Measurements from ENCODE around the gene CACNA2D1.

The CACNA2D1 gene

DNA sequence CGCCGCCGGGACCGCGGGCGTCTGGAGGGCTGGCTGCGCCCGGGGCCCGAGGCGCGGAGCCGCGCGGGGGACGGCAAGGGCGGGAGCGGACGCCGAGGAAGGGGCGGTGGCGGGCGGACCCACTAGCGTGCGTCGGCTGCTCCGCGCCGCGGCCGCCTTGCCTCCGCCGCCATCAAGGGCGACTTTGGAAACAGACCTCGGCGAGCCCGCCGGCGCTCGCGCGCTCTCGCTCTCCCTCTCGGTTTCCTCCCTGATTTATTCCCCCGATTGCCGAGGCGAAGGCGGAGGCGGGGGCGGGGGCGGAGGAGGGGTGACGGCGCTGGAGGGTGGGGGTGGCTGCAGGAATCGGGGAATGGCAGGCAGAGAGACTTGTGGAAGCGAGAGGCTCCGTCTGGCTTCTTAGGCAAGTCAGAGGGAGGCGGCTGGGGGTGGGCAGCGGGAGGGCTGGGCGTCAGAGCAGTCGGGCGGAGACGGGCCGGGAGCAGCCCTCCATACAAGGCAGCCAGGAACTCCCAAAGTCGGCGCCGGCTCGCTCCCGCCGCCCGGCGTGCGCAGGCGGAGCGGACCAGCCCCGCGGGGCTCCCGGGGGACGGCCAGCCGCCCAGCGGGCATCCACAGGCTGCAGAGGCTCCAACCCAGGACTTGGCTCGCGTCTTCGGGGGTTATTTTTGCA lies at the start of gene CACNA2D1:
Gene CACNA2D1 (minus strand): TSS at position 231 of the 673 bp plus-strand sequence.
- DNase-seq (ENCODE audit: low read depth): peak; percentile 86

DNA sequence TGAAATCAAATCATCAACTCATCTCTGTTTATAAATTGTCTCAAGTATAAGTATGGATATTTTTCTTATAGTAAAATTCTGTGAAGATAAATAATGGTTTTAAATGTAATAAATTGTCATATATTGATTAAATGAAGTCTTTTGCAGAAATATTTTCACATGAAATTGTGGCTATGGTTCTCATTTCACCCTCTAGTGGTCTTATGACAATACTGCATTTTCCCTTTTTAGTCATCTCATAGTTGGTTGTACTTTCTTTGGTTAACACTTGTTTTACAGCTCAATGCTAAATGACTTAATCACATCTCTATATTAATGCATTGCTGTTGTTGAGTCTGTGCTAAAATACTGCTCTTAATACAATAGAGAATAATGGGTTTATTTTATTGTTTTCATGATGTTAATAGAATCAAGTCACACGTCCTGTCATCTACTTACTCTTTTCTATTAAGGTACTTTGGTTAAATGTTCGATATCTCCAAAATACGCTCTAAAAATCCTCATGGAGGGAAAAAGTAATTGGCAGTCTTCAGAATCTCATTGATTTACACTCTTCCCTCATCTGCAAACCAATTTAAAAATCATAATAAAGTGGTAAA lies 38.0 kb upstream of the CACNA2D1 start:
- DNase-seq (ENCODE audit: low read depth): peak; percentile 20

DNA sequence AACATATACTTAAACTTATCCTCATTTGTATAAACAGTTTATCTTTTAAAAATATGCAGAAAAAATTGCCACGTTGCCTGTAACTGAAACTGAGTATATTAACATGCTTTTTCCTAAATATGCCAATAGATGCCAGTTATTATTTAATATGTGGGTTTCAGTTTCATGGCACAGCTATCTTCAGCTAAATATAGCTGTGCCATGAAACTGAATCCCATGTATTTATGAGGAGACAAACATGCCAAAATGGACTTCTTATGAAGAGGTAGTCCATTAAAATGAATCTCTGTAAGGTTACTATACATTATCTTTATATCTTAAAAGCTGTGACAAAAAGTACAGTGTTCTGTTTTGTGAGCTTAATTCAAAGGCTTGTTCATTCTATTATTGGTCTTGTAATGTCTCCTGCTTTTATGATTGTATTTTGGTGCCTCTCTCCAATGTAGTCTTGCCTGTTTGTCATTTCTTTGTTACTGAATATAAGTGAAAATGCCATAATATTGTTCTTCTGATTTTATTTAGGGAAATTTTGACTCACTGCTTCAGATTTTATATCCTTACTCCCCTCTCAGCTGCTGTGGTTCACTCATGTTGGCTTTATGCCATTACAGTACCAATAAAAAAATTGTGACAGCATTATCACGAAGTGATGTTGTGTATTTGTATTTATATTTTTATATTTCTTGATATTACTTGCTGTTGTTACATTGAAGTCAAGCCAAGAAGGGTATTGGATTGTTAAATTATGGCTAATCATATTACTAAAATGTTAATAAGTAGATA lies 34.3 kb upstream of the CACNA2D1 start:
- no peak for DNase-seq (ENCODE audit: low read depth)

DNA sequence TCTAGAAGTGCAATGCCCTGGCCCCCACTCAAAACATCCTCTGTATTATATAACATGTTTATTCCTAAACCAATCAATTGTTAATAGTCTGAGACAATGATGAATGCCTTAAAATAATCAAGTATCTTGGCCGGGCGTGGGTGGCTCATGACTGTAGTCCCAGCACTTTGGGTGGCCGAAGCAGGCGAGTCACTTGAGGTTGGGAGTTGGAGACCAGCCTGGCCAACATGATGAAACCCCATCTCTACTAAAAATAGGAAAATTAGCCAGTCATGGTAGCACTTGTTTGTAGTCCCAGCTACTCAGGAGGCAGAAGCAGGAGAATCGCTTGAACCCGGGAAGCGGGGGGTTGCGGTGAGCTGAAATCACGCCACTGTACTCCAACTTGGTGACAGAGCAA lies 29.4 kb upstream of the CACNA2D1 start:
- no peak for DNase-seq (ENCODE audit: low read depth)

DNA sequence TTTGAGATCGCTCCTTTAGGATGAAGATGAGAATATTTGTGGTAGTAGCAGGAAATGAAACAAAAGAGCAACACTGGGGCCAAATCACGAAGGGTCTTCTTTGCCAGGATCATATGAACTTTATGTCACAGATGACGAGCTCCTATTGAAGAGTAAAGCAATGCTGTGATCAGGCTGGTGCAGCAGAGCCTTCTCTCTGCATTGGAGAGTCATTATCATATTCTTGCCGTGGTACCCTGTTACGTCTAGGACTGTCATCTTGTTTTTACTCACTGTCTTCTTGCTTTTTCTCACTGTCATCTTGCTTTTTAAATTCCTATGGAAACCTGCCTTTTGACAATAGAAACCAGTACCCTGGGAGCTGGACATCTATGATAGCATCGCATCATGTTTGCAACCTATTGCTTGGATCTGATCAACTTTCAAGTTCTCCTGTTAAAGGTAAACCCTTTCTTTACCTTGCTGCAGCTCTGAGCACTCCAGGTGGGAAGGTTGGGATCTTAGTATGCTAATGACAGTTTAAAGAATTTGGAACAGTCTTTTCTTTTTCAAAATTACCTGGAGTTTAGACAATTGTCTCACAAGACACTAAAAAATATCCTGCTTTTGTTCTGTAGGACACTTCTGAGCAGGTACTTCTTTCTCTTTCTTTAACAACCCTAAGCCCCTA lies 27.9 kb upstream of the CACNA2D1 start:
- no peak for DNase-seq (ENCODE audit: low read depth)

DNA sequence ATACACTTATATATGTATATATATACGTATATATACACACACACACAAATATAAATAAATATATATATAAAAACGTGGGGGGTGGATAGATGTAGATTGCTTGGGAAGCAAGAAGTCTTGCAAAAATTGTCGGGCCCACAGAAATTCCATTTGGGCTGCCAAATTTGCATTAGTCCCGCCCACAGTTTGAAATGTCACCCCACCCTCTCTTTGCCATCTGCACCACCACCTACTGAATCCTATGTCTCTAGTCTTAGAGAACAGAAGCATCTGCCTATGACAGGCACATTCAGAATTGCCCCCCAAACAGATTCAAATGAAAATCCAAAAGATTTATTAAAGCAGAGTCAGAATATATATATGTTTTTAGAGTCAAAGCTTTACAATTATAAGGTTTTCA lies 25.6 kb upstream of the CACNA2D1 start:
- DNase-seq (ENCODE audit: low read depth): no peak

DNA sequence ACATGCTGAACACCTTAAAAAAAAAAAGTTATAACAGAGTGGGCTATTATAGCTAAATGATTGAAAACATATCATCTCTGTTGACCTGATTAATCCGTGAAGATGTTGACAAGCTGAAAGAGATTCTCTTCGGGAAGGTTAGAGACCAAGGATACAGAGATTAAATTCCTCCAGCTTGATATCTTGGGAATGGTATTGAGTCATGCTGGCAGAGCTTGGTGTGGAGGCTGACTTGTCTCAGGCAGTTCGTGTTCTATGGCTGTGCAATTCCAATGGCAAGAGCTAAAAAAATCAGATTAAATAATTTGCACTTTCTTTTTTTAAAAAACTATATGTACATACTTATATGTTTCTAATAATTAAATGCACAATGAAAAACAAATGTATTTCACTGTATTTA lies 24.9 kb upstream of the CACNA2D1 start:
- peak; percentile 57 for DNase-seq (ENCODE audit: low read depth)

DNA sequence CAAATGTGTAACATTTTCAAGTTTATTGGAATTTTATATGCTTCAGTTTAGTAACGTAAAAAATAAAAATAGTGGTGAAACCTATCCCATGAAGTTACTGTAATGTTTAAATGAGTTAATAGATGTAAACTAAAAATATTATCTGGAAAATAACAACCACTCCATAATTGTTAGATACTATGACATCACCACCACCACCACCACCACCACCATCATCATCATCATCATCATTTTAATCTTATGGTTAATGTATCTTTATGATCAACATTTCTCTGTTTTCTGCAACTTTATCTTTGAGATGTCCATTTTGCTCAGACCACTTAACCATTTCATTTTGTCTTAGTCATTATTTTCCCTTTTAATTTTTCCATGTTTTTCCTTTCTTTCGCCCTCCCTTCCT lies 23.4 kb upstream of the CACNA2D1 start:
- no peak for DNase-seq (ENCODE audit: low read depth)

DNA sequence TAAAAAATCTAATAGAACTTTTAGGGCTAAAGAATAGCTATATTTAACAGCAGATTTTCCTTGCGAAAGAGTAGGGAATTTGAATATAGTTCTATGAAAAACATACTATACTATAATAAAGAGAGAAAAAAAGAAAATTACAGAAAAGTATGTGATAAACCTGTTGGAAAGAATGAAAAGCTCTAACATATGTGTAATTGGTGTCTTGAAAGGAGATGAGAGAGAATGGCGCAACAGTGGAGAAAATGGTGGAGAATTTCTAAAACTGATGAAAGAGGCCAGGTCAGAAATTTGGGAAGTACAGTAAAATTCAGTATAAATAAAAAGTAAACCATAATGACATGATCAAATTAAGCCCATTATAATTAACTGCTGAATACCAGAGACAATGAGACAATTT lies 20.8 kb upstream of the CACNA2D1 start:
- DNase-seq (ENCODE audit: low read depth): no peak

DNA sequence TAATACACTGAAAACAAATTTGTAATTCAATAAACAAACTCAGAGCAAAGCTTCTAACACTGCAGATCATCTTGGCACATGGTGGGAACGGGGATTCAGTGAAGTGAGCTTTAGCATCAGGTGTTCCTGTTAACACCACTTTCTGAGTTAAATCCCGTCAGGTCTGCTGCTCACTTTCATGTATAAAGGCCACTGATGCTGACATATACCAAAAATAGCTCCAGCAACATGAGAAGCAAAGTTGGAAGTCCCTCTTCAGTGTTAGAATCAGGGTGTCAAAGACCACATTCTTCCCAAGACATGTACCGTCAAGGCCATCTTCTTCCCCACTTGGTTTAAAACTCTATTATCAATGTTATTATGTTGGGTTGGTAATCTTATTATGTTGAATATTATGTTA lies 11.7 kb upstream of the CACNA2D1 start:
- no peak for DNase-seq (ENCODE audit: low read depth)

DNA sequence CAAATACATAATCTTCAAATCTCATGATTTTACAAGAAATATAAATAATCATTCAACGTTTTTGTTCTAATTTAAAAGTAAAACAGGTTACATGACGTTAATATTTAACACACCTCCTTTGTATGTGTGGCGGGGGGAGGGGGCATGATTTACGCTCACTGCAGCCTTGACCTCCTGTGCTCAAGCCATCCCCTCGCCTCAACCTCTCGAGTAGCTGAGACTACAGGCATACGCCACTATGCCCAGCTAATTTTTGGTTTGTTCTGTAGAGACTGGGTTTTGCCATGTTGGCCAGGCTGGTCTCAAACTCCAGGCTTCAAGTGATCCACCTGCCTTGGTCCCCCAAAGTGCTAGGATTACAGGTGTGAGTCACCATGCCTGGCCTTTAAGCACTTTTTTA lies 7.2 kb upstream of the CACNA2D1 start:
- no peak for DNase-seq (ENCODE audit: low read depth)

DNA sequence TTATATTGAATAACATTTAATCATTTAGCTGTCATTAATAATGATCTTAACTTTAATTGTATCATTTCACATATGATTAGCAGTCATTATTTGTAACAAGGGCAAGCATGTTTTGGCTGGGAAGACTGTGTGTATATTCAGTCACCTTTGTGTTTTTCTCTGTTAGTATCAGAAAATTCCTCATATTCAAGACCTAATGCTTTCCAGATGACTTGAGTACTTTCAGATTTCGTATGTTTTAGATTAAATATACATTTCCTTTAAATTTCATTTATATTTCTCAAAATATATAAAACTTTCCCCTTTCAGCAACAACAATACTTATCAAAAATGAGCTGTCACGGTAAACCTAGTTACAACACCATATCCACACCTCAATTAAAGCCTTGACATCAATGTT lies 6.3 kb upstream of the CACNA2D1 start:
- no peak for DNase-seq (ENCODE audit: low read depth)

DNA sequence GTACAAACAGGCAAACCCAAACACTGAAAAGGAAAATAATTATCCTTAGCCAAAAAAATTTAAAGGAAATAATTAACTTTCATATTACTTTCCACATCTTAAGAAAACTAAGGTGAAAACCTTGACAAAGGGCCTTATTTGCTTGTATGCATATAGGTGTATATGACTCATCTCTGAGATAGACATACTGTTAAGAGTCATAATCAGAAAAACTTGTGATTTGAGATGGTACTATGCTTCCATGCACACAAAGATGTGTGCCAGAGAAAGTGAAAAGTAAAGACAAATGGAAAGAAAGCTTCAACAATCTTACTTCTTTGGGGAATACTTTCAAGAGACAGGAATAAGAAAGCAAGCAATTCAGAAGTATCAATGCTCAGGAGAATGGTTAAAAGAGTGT lies 3.3 kb upstream of the CACNA2D1 start:
- DNase-seq (ENCODE audit: low read depth): no peak

DNA sequence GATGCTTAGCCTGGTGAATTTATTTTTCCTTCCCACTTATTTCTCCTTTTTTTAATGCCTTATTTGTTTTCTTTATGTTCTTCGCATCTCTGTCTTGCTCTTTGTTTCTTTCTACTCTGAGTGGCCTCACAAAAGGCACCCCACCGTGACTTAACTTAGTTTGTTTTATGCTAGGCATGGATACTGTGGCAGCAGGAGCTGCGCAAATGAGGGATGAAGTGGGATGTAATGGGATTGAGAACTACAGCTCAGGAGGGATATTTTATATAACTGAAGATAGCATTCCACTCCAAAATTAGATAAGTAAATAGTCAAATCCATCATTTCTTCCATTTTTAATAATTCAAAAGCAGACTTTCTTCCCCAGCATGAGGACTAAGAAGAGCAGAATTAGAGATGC lies 1.7 kb upstream of the CACNA2D1 start:
- DNase-seq (ENCODE audit: low read depth): no peak

DNA sequence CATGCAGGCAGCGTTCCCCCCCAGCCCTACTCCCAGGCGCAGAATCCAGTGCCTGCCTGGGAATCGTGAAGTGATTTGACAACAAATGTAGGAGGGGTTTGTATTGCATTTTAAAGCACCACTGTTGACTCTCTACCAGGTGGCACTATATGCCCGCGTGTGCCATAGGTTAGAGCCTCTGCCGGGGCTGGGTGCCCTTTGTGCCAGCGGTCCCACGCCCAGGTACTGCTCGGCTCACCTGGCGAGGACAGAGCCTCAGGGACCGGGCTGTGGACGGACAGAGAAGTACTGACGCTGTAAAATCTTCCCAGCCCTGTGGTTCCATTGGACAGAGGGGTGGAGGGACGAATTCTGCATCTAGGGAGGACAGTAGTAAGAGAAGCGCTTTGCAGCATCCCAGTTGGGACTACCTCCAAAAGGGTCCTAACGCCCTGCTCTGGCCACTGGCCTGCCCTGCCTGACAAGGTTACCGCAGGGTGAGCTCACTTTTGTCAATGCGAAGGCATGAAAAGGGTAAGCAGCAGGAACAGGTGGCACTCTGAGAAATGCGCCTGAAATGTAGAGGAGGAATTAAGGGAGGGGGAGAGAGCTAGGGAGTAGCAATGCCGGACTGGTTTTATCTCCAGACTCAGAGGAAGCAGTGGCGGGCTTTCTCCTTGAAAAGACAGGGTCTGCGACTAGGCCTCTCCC lies 788 bp upstream of the CACNA2D1 start:
- DNase-seq (ENCODE audit: low read depth): no peak

DNA sequence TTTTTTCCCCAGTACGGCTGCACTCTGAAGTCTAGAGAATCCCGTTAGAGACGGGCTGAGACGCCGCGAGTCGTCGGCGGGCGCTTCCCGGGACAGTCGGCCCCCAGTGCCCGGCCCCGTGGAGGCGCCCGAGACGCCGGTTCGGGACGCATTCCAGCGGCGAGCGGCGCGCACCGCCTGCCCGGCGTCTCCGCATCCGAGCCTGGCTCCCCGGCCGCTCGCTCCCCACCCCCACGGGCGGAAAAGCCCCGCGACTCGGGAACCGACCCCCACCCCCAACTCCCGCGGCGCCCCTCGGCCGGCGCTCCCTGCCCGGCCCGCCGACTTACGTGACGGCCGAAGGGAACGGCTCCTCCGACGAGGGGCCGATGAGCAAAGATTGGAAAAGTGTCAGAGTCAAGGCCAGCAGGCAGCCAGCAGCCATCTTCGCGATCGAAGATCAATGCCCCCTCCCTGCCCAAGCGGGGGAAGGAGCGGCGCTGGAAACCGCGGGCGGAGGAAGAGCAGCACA lies 486 bp downstream of the CACNA2D1 start:
- no peak for DNase-seq (ENCODE audit: low read depth)

DNA sequence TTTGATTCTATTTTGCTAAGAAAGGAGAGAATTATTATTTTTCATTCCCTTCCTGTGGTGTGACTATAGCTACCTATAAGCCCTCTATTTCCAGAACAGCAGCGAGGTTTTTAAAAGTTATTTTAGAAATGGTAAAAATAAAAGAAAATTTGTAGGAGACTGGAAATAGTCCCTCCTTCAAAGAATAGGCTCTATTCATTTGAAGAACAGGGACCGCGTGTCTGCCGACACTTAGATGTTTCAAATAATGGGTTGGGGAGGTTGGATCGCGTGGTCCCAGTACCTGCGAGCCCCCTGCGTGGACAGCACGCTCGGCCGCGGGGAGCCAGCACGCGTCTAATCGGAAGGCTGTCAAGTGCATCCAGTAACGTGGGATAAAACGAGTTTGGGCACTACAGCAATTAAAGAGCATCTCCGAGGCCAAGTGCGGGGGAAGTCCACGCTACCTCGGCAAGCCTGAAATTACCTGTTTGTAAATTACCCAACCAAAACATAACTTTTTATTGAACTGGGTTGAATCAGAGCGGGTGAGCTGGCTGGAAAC lies 1.0 kb downstream of the CACNA2D1 start:
- DNase-seq (ENCODE audit: low read depth): peak; percentile 18

DNA sequence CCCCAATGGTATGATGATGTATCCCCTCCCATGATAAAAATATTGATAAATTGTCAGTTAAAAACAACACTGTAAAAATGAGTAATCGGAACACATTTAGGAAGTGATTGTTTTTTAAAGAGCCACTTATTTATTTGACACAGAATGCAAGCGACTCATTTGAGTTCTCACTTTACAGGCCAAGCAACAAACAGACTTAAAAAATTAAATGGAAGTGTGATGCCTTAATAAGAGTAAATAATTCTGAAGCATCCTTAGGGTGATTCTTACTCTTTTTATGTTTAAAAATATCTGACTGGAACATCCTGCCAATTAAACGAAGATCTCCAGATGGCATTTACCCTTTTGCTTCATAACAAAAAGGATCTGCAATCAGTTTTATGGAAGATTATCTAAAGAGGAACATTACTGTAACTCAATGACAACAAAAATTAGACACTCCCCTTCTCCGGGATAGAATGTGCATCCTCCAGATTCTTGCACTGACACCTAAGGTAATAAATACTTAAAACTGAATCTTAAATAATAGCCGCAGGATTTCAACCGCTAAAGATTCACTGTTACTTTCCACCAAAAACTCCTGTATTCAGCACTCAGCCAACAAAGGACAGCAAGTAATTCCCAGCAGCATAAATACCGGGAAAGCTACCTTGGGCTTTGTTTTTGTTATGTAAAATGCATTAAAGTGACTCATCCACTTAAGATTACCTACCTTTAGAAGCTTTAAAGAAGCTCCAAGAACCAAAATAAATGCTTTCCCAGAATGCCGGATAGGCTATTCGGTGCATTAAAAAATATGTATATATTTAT lies 1.7 kb downstream of the CACNA2D1 start:
- DNase-seq (ENCODE audit: low read depth): peak; percentile 33

DNA sequence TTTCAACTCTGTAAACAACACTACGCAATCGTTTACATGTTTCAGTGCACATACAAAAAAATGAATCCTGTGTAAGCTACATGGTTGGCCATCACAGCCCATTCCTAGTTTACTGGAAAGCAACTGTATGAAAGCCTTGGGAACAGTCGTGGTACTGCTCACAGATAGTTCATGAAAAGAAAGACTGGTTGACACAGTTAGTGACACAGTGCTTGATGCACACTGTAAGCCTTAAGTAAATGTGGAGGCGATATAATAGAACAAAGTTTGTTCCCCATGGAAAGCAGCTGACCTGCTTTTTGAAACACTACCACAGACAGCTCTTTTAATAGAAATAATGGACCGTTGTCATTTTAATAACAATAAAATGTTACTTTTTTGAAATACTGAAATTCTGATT lies 5.1 kb downstream of the CACNA2D1 start:
- DNase-seq (ENCODE audit: low read depth): no peak

DNA sequence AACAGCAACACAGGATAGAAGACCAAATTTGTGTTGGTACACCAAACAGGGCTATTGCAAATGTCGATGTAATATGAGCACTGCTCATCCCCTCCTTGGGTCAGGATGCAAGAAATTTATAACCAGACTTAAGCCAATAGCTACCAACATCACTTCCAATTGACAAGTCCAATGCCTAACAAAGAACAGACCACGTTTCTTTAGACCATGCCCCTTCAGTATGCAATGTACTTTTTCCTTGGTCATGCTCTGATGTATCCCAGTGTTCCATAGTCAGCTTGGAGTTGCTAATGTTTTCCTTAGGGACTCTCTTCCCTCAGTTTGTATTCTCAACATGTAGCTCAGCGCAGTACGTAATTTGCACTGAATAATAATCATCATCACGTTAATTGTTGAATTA lies 7.8 kb downstream of the CACNA2D1 start:
- no peak for DNase-seq (ENCODE audit: low read depth)
